MCF 10A (cell line): Measurements from ENCODE around the gene MAD1L1. TPM values are rescaled to one million over a fixed set of nuclear protein-coding genes. Genes with fewer than 3 reads are reported as not detected.

Experiments
- BruUV-seq: library from RNA; stranded (reverse); fragments of 400-500 nt; replicated peaks from 2 replicates; lab custom pipeline; 2021; lab: Mats Ljungman, UMichigan
- CTCF ChIA-PET: fragments of 300-600 bp; sonication (Branson Sonifier 250); formaldehyde crosslinking; extraction: SDS; loops from one replicate; lab custom pipeline; 2021; ENCODE audit warnings: antibody characterized with exemption, inconsistent platforms; lab: Yijun Ruan, JAX
- POLR2A ChIA-PET: fragments of 300-600, 350-650 bp; sonication (Branson Sonifier 250); formaldehyde crosslinking; extraction: SDS; loops from one replicate; lab custom pipeline; 2020; ENCODE audit warnings: antibody characterized with exemption, inconsistent platforms; lab: Yijun Ruan, JAX
- DNase-seq: peaks from one replicate; pipeline ENCODE4 v3.0.0-alpha.2; 2018; ENCODE audit not compliant: unreplicated experiment
- H3K27ac Mint-ChIP-seq: one replicate; pipeline ENCODE4 v1.8.0; 2022; ENCODE audit warnings: mild to moderate bottlenecking, low read depth, mixed read lengths; ENCODE audit not compliant: unreplicated experiment
- H3K27me3 Mint-ChIP-seq: one replicate; pipeline ENCODE4 v1.8.0; 2022; ENCODE audit warnings: mixed read lengths; ENCODE audit not compliant: insufficient read depth, unreplicated experiment
- H3K36me3 Mint-ChIP-seq: one replicate; pipeline ENCODE4 v1.8.0; 2022; ENCODE audit warnings: mild to moderate bottlenecking, moderate library complexity, mixed read lengths; ENCODE audit not compliant: insufficient read depth, unreplicated experiment
- H3K4me1 Mint-ChIP-seq: one replicate; pipeline ENCODE4 v1.8.0; 2022; ENCODE audit warnings: mixed read lengths; ENCODE audit not compliant: insufficient read depth, unreplicated experiment
- H3K4me3 Mint-ChIP-seq: one replicate; pipeline ENCODE4 v1.8.0; 2022; ENCODE audit warnings: mild to moderate bottlenecking, moderate library complexity, mixed read lengths; ENCODE audit not compliant: unreplicated experiment
- H3K9me3 Mint-ChIP-seq: one replicate; pipeline ENCODE4 v1.8.0; 2022; ENCODE audit warnings: mixed read lengths; ENCODE audit not compliant: unreplicated experiment
- intact Hi-C: fragments of 100-400 bp; cut with micrococcal nuclease; formaldehyde crosslinking; loops from 2 replicates; pipeline ENCODE4 v1.14.1; 2022
- total RNA-seq: library from RNA; stranded (reverse); gene quantifications from 2 replicates; pipeline ENCODE4 v1.2.3, GENCODE V29; 2022
- TF ChIP-seq, protein P1 (sequence below): fragments of 200-600 bp; IDR thresholded peaks from one replicate; pipeline ENCODE4 v1.8.0; 2022; ENCODE audit warnings: antibody characterized with exemption, mild to moderate bottlenecking; ENCODE audit not compliant: unreplicated experiment

MAD1L1 gene
- total RNA-seq, 1 experiment from 2014 or later = 25.2 TPM

- DNase-seq = no peak
- ChIA-PET CTCF (no interaction called here), POLR2A (no interaction called here)
- no peak overlapping the region for H3K27ac Mint-ChIP-seq
- H3K4me3 Mint-ChIP-seq = no peak overlapping the region
- no peaks in the 10 kb centered on the region for H3K9me3 Mint-ChIP-seq
- no peaks in the 10 kb centered on the region for H3K36me3 Mint-ChIP-seq
- H3K27me3 Mint-ChIP-seq = peaks cover 14% of the 10 kb centered on the region
- TF ChIP-seq, protein P1, sequence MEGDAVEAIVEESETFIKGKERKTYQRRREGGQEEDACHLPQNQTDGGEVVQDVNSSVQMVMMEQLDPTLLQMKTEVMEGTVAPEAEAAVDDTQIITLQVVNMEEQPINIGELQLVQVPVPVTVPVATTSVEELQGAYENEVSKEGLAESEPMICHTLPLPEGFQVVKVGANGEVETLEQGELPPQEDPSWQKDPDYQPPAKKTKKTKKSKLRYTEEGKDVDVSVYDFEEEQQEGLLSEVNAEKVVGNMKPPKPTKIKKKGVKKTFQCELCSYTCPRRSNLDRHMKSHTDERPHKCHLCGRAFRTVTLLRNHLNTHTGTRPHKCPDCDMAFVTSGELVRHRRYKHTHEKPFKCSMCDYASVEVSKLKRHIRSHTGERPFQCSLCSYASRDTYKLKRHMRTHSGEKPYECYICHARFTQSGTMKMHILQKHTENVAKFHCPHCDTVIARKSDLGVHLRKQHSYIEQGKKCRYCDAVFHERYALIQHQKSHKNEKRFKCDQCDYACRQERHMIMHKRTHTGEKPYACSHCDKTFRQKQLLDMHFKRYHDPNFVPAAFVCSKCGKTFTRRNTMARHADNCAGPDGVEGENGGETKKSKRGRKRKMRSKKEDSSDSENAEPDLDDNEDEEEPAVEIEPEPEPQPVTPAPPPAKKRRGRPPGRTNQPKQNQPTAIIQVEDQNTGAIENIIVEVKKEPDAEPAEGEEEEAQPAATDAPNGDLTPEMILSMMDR = no peak
- H3K4me1 Mint-ChIP-seq = no peaks in the 10 kb centered on the region
- no TSS peak for BruUV-seq
- intact Hi-C loops = no loop called here
Observed at GRCh38 chr7:1802899-1803298, 429.8 kb downstream of the MAD1L1 start.

DNA sequence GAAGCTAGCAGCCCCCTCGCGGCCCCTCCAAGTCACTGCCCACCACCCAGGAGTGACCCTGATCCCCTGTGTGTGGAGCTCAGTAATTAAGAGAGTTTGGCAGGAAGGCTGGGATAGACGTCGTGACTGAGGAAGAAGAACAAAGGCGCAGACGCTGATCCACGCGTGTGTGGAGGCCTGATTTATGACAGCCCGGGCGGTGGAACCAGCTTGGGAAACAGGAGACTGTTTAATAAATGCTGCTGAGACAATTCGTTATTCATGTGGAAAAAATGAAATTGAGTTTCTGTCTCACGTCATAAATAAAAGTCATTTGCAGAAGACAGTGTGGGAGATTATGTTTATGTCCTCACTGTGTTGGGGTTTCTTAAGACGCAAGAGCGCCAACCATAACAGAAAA, 431.8 kb downstream of the MAD1L1 start:
- no peak overlapping the region for H3K27ac Mint-ChIP-seq
- TF ChIP-seq, protein P1 = no peak

GRCh38 chr7:1798191-1798590, 434.6 kb downstream of the MAD1L1 start:
- POLR2A ChIA-PET = no interaction called here
- Mint-ChIP-seq H3K9me3 (peaks cover 31% of the 10 kb centered on the region), H3K27me3 (peaks cover 47% of the 10 kb centered on the region), H3K27ac (no peak overlapping the region), H3K4me1 (no peaks in the 10 kb centered on the region), H3K4me3 (no peak overlapping the region), H3K36me3 (no peaks in the 10 kb centered on the region)
- CTCF ChIA-PET = no interaction called here
- DNase-seq = no peak
- BruUV-seq = no TSS peak
- TF ChIP-seq, protein P1 = no peak
- intact Hi-C loops = no loop called here

More for the DNA sequence above, 431.8 kb downstream of the MAD1L1 start:
- no peak for DNase-seq
- intact Hi-C loops = no loop called here
- no TSS peak for BruUV-seq
- peaks cover 8% of the 10 kb centered on the region for H3K9me3 Mint-ChIP-seq
- H3K4me1 Mint-ChIP-seq = no peaks in the 10 kb centered on the region
- peaks cover 27% of the 10 kb centered on the region for H3K27me3 Mint-ChIP-seq
- ChIA-PET CTCF (interaction anchor here (0.7 kb wide), 1 partner anchor 7 kb away, joined by 3 read pairs; no protein-coding TSS in a partner anchor), POLR2A (no interaction called here)
- no peaks in the 10 kb centered on the region for H3K36me3 Mint-ChIP-seq
- H3K4me3 Mint-ChIP-seq = no peak overlapping the region

- TF ChIP-seq, protein P1 = no peak
- peaks cover 38% of the 10 kb centered on the region for H3K27me3 Mint-ChIP-seq
- POLR2A ChIA-PET = no interaction called here
- no peaks in the 10 kb centered on the region for H3K4me1 Mint-ChIP-seq
- CTCF ChIA-PET = no interaction called here
- intact Hi-C loops = no loop called here
- DNase-seq = no peak
- H3K4me3 Mint-ChIP-seq = no peak overlapping the region
- no peak overlapping the region for H3K27ac Mint-ChIP-seq
- H3K36me3 Mint-ChIP-seq = no peaks in the 10 kb centered on the region
- H3K9me3 Mint-ChIP-seq = peaks cover 31% of the 10 kb centered on the region
- no TSS peak for BruUV-seq
Observed at GRCh38 chr7:1794888-1795542, 437.7 kb downstream of the MAD1L1 start.
